ENCODE measurements around the gene FGF19.

Gene FGF19

DNA sequence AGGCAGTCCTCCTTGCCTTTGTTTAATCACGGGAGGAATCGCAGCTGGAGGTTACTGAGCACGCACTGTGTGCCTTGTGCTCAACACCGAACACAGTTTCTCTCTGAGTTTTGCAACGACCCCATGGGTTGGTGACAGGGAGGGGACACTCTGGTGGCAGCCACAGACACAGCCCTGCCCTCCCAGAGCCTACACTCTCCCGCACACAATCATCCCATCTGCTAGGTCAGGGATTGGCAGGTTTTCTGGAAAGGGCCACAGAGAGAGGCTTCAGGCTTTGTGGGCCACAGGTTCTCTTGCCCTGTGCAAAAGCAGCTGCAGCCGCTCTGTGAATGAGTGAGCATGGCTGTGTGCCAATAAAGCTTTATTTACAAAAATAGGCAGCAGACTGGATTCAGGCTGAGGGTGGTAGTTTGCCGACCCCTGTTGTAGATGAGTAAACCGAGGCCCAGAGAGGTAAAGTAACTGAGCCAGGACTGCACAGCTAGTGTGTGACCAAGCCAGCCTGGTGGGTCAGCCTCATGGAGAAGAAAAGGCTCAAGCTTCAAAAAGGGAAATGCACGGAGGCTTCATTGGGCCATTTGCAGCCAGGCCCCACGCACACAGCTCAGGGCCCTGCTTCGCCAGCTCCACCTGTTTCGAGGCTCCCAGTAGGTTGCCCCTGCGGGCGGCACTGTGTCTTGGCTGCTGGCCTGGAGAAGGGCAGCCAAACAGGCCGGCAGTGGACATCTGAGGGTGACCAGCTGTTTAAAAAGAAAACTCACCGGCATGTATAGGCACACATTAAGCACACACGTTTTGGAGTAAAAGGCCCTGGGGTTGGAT, 45.0 kb downstream of the FGF19 start:
- in situ Hi-C loops (cut with HindIII; ENCODE audit: low sequenced_read_pairs), result loop anchor here (10.0 to 25.0 kb wide), 3 partner anchors 247 to 544 kb away; no protein-coding TSS in a partner anchor

GRCh38 chr11:69657911-69658625, 45.8 kb downstream of the FGF19 start:
- in situ Hi-C loops (cut with HindIII; ENCODE audit: low sequenced_read_pairs), result loop anchor here (10.0 to 25.0 kb wide), 3 partner anchors 246 to 543 kb away; no protein-coding TSS in a partner anchor

DNA sequence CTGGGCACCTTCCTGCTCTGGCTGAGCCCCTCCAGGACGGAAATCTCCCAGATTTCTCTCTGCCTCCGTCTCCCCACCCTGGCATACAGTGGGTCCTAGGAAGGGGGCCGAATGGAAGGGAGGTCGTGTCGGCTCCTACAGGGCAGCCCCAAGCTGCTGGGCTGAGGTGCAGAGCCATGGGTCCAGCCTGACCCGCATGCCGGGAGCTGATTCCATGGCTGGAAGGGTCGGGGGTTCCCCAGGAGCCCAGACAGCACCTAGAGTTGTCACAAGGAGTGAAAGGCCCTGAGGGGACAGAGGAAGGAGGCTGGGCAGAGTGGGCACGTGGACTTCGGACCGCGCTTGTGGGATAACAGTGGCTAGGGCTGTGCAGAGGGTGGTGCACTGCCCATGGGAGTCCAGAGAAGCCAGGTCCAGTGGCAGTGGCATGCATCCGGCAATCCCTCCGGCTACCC, 46.3 kb downstream of the FGF19 start:
- in situ Hi-C loops (cut with HindIII; ENCODE audit: low sequenced_read_pairs), result loop anchor here (10.0 to 25.0 kb wide), 3 partner anchors 245 to 543 kb away; no protein-coding TSS in a partner anchor

- in situ Hi-C loops (cut with HindIII; ENCODE audit: low sequenced_read_pairs), result loop anchor here (10.0 to 25.0 kb wide), 3 partner anchors 244 to 542 kb away; no protein-coding TSS in a partner anchor
Measured at GRCh38 chr11:69656536-69657455, 47.0 kb downstream of the FGF19 start.

DNA sequence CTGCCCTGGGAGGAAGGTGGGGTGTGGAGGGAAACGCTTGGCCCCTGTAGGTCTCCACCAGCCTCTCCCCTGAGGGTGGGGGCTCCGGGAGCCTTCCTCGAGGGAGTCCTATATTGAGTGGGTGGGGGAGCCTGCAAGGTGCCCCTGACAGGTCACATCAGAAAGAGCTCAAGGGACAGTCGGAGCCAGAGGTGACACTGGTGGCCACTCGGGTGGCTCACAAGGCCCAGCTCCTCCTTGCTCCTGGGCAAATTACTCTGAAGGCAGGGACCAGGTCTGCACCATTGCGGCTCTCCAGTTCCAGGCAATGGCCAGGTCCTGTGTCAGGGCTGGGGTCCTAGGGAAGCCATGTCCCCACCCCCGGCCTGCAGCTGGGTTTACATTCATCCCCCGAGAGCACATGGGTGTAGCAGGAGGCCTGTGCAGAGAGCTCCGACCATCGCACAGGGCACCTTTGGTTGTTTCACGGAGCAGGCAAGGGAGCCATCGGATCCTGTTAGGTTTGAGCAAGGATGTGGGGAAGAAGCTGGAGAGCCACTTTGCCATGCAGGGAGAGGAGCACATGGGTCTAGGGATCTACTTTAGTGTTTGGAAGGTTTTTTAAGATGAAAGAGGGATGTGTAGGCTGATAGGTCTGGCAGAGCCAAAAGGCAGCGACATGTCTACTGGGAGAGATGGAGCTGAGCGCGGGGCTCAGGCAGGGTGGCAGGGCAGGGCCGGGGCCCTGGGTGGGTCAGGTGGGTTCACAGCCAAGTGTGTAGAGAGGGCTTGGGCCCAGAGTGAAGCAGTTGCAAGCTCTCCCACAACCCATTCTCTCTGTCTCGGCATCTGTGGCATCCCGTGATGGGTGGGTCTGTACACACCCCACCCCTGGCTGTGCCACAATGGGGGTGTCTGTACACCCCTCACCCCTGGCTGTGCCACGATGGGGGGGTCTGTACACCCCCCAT, 48.1 kb downstream of the FGF19 start:
- in situ Hi-C loops (cut with HindIII; ENCODE audit: low sequenced_read_pairs), result loop anchor here (10.0 to 25.0 kb wide), 3 partner anchors 243 to 541 kb away; no protein-coding TSS in a partner anchor

- in situ Hi-C loops (cut with HindIII; ENCODE audit: low sequenced_read_pairs), result loop anchor here (10.0 to 25.0 kb wide), 3 partner anchors 243 to 540 kb away; no protein-coding TSS in a partner anchor
Measured at GRCh38 chr11:69654660-69655478, 49.0 kb downstream of the FGF19 start.

- in situ Hi-C loops (cut with HindIII; ENCODE audit: low sequenced_read_pairs), result loop anchor here (10.0 to 25.0 kb wide), 3 partner anchors 242 to 539 kb away; no protein-coding TSS in a partner anchor
Measured at GRCh38 chr11:69654001-69654659, 49.7 kb downstream of the FGF19 start.

DNA sequence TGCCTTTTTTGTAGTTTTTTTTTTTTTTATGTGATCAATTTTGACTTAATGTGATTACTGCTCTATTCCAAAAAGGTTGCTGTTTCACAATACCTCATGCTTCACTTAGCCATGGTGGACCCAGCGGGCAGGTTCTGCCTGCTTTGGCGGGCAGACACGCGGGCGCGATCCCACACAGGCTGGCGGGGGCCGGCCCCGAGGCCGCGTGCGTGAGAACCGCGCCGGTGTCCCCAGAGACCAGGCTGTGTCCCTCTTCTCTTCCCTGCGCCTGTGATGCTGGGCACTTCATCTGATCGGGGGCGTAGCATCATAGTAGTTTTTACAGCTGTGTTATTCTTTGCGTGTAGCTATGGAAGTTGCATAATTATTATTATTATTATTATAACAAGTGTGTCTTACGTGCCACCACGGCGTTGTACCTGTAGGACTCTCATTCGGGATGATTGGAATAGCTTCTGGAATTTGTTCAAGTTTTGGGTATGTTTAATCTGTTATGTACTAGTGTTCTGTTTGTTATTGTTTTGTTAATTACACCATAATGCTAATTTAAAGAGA, 50.3 kb downstream of the FGF19 start:
- in situ Hi-C loops (cut with HindIII; ENCODE audit: low sequenced_read_pairs), result loop anchor here (10.0 to 25.0 kb wide), 3 partner anchors 241 to 539 kb away; no protein-coding TSS in a partner anchor

DNA sequence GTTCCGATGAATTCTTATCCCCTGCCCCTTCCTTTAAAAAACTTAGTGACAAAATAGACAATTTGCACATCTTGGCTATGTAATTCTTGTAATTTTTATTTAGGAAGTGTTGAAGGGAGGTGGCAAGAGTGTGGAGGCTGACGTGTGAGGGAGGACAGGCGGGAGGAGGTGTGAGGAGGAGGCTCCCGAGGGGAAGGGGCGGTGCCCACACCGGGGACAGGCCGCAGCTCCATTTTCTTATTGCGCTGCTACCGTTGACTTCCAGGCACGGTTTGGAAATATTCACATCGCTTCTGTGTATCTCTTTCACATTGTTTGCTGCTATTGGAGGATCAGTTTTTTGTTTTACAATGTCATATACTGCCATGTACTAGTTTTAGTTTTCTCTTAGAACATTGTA, 50.8 kb downstream of the FGF19 start:
- in situ Hi-C loops (cut with HindIII; ENCODE audit: low sequenced_read_pairs), result loop anchor here (10.0 to 25.0 kb wide), 3 partner anchors 241 to 538 kb away; no protein-coding TSS in a partner anchor

- in situ Hi-C loops (cut with HindIII; ENCODE audit: low sequenced_read_pairs), result loop anchor here (10.0 to 25.0 kb wide), 3 partner anchors 240 to 537 kb away; no protein-coding TSS in a partner anchor
Measured at GRCh38 chr11:69651834-69652620, 51.8 kb downstream of the FGF19 start.

DNA sequence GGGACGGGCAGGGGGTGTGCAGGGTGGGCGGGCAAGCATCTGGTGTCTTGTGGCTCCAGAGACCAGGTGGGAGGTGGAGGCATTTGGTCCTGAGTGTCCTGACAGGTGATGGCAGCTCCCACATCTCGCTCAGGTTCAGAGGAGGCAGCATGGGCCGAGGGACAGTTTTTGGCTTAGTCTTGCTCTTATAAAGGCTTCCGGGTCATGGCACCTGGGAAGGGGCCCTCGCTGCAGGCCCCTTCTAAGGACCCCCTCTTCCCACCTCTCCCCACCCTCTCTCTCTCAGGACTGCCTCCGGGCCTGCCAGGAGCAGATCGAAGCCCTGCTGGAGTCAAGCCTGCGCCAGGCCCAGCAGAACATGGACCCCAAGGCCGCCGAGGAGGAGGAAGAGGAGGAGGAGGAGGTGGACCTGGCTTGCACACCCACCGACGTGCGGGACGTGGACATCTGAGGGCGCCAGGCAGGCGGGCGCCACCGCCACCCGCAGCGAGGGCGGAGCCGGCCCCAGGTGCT, 52.9 kb downstream of the FGF19 start:
- in situ Hi-C loops (cut with HindIII; ENCODE audit: low sequenced_read_pairs), result loop anchor here (10.0 to 25.0 kb wide), 3 partner anchors 239 to 536 kb away; no protein-coding TSS in a partner anchor

DNA sequence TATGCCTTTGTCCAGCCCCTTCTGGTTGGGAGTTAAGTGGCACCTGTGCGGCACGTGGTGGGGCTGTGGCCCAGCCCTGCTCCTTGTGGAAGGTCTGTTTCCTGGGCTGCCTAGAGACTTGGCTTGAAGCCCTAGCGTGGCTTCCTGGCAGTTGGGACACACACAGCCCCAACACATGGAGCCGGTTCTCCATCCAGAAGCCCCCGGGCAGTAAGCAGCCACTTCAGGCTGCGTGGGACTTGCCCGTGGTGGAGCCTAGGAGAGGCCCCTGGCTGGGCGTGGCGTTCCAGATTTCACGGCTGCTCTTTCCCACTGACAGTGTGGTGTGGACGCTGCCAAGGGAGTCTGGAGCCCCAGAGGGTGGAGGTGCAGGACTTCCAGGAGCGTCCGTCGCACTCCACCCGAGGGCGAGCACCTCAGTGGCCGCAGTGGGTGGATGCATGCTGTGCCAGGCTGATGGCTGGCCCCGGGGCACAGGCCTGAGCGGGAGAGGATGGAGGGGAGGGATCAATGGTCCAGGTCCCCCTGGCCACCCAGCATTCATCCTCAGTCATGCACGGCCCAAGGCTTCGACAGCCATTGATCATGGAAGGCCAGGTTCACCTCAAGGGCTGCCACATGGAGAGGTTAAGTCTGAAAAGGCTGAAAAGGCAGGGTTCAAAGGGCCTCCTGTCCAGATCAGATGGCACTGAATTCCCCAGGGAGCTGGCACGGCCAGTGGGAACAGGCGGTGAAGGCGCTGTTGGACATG, 53.6 kb downstream of the FGF19 start:
- in situ Hi-C loops (cut with HindIII; ENCODE audit: low sequenced_read_pairs), result loop anchor here (10.0 to 25.0 kb wide), 3 partner anchors 238 to 535 kb away; no protein-coding TSS in a partner anchor

GRCh38 chr11:69649576-69649900, 54.3 kb downstream of the FGF19 start:
- in situ Hi-C loops (cut with HindIII; ENCODE audit: low sequenced_read_pairs), result no loop called here

DNA sequence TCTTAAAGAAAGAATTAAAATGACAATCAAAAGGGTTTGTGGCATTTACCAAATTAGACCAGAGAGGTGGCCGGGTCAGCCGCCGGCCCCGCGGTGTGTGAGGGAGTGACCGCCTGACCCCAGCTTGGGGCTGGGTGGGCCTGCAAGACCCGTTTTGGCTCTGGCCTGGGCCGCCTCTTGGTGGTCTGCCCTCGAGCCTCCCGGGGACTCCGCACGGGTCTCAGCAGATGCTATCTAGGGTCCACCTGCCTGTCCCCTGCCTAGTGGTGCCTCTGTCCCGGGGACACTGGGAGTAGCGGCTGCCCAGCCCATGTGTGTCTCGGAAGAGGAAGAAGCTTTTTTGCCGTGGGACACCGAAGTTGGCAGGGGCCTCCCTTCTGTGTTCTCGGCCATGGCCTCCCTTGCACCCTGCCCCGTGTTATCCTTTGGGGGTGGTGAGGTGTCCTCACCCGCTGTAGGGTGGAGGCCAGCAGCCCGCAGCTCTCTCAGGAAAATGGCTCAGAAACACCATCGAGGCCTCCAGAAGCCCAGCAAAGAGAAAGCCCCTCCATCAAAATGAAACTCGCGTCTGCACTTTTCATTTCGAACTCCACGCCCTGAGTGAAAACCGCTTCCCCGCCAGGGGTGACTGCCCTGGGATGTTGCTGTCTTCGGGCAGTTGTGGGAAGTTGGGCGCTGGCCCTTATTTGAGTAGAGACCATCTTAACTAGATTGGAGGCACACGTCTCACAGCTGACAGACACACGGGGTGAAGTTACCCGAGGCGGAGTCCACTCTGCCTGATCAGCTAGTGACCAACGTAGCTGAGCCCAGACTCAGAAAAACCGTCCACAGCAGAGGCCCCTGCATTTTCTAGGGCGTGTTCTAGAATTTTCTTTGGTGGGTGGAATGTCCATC, 54.9 kb downstream of the FGF19 start:
- in situ Hi-C loops (cut with HindIII; ENCODE audit: low sequenced_read_pairs), result no loop called here
